Aorta (tissue), 5 donors: Measurements from ENCODE around the gene ELAVL4. TPM values are rescaled to one million over a fixed set of nuclear protein-coding genes. Genes with fewer than 3 reads are reported as not detected.
"Not testable (repeated sequence)": the region's sequence is repeated elsewhere in the genome, so short reads cannot be mapped to it uniquely, and the experiment has no call there.

Source experiments
- ATAC-seq: fragments of 200-7000 bp; cut with Tn5 transposase; one replicate; pipeline ENCODE4 v1.9.1; 2022; ENCODE audit warnings: moderate library complexity; ENCODE audit not compliant: low FRiP score
- DNase-seq, 2 donors: peaks; one replicate each; pipeline ENCODE4 v3.0.0-alpha.2; 2020
- H3K27ac ChIP-seq, 2 donors: one replicate each; pipeline ENCODE4 v1.5.1; 2013; ENCODE audit warnings: low read length in 2 of 2, mild to moderate bottlenecking in 2 of 2, moderate library complexity in 2 of 2, control low read depth in 1 of 2, inconsistent platforms in 1 of 2, low read depth in 1 of 2
- H3K27me3 ChIP-seq, 2 donors: one replicate each; pipeline ENCODE4 v1.6.1; 2013; ENCODE audit warnings: control low read depth in 1 of 2, low read length in 1 of 2, mild to moderate bottlenecking in 1 of 2, moderate library complexity in 1 of 2; ENCODE audit not compliant: insufficient read depth in 2 of 2, control insufficient read depth in 1 of 2
- H3K36me3 ChIP-seq, 2 donors: one replicate each; pipeline ENCODE4 v1.6.1; 2013; ENCODE audit warnings: control low read depth in 1 of 2, low read length in 1 of 2, mild to moderate bottlenecking in 1 of 2; ENCODE audit not compliant: insufficient read depth in 2 of 2, control insufficient read depth in 1 of 2
- H3K4me1 ChIP-seq, 2 donors: one replicate each; pipeline ENCODE4 v1.6.1; 2013; ENCODE audit warnings: low read length in 2 of 2, control low read depth in 1 of 2, mild to moderate bottlenecking in 1 of 2, moderate library complexity in 1 of 2; ENCODE audit not compliant: insufficient read depth in 2 of 2, control insufficient read depth in 1 of 2
- H3K4me3 ChIP-seq, 2 donors: one replicate each; pipeline ENCODE4 v1.5.1; 2013; ENCODE audit warnings: low read length in 2 of 2, control low read depth in 1 of 2, mild to moderate bottlenecking in 1 of 2
- H3K9me3 ChIP-seq: one replicate; pipeline ENCODE4 v1.6.1; 2013; ENCODE audit warnings: mild to moderate bottlenecking, low read length; ENCODE audit not compliant: control insufficient read depth
- WGBS, 2 donors: extraction: QIAGEN DNeasy Blood & Tissue Kit; methylation state at CpG; one replicate each; pipeline ENCODE4 v1.1.7; 2013; 5-methylcytosine and 5-hydroxymethylcytosine counted together
- intact Hi-C, 2 donors: fragments of 100-400 bp; cut with DNase I; formaldehyde crosslinking; loops; one replicate each; pipeline versions ENCODE4 v1.14.2 to v1.15.0; 2022
- polyA plus RNA-seq, 2 donors: library from polyadenylated mRNA; stranded (reverse); fragments of 200-250 nt; gene quantifications; one replicate each; pipeline ENCODE4 v1.2.3, GENCODE V29; 2013
- total RNA-seq, 2 donors: library from RNA; stranded (reverse); fragmentation: NEBNext Ultra II Directional; extraction: Animal tissue kit (Norgen Biotek cat#: 25700); gene quantifications; one replicate each; pipeline ENCODE4 v1.2.1, GENCODE V29; 2021
- donor health status: healthy with polysubstance abuse.
- donor health status: Bipolar disorder and iron deficiency.
- donor health status: DM: no; HTN: no; CAD: no.
- donor health status: DM: no; HTN: no; CAD: no.
- donor health status: DM: yes; HTN: yes; CAD: no.

The ELAVL4 gene
- total and polyA plus RNA-seq, 4 donors, result 0.10 to 0.75 (median 0.39) TPM; not detected in 1

DNA sequence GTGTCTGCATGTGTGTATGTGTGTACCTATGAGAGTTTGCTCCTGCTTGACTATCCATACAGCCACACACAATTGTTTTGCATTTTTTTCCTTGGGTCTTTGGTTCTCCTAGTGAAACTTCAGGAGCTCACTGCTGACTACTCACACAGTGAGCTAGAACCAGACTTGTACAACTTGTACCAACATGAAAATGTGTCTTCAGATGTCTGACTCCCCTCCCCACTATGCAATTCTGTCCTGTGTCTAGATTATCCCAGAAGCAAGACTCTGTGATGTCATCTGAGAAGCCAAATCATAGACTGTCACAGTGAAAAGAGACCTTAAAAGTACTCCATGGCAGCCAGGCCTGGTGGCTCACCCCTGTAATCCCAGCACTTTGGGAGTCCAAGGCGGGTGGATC is 49.7 kb downstream of the ELAVL4 start:
- DNase-seq, result no peak
- ATAC-seq, result no peak
- WGBS, 2 donors, result 75 to 88% methylated on average over 1 of the region's 1 CpG
- no peaks in the 10 kb centered on the region for H3K9me3 ChIP-seq
- H3K27me3 ChIP-seq, result no peaks in the 10 kb centered on the region
- H3K4me1 ChIP-seq, result no peaks in the 10 kb centered on the region
- intact Hi-C loops, result no loop called here
- H3K27ac ChIP-seq, result no peak overlapping the region
- H3K4me3 ChIP-seq, result no peak overlapping the region
- H3K36me3 ChIP-seq, result no peaks in the 10 kb centered on the region

DNA sequence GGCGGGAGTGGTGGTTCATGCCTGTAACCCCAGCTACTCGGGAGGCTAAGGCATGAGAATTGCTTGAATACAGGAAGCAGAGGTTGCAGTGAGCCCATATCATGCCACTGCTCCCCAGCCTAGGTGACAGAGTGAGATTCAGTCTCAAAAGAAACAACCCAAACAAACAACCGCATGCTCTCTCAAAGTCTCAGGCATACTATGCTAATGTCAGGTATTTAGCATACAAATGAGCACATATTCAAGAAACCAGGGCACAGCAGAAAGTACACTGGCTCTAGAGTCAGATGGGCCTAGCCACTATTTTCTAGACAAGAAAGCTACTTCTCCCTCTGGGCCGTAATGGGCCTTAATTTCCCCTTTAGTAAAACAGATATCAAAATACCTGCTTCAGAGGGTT is 55.0 kb downstream of the ELAVL4 start:
- Histone ChIP-seq H3K27me3 (no peaks in the 10 kb centered on the region), H3K9me3 (no peaks in the 10 kb centered on the region), H3K4me3 (no peak overlapping the region), H3K36me3 (no peaks in the 10 kb centered on the region), H3K4me1 (no peaks in the 10 kb centered on the region), H3K27ac (no peak overlapping the region)
- intact Hi-C loops, result no loop called here
- no peak for ATAC-seq
- 73 to 77% methylated on average over 4 of the region's 4 CpGs for WGBS, 2 donors
- no peak for DNase-seq

DNA sequence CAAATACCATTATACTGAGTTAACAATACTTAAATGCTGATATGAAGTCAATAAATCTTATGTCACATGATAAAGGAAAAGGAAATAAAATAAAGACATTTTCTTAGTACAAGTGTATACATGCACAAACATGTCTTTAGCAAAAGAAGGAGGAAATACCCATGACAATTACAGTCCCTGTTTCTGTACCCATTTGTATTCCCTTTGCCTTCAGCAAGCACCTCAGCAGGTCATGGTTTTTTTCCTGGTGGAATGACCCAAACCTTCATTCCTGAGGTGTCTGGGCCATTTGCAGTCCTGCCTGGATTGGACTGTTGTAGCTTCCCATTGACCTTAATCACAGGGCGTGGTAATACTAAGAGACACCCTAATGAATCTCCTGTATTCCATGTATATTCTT is 57.6 kb downstream of the ELAVL4 start:
- H3K36me3 ChIP-seq, DNase-seq, H3K4me3 ChIP-seq, intact Hi-C loops, H3K9me3 ChIP-seq, ATAC-seq, H3K27me3 ChIP-seq, H3K27ac ChIP-seq, H3K4me1 ChIP-seq: not testable (repeated sequence)
- 86 to 87% methylated on average over 1 of the region's 1 CpG for WGBS, 2 donors

GRCh38 chr1:50172299-50172698 is 63.6 kb downstream of the ELAVL4 start:
- no peaks in the 10 kb centered on the region for H3K27me3 ChIP-seq
- no peak overlapping the region for H3K4me3 ChIP-seq
- H3K4me1 ChIP-seq, result no peaks in the 10 kb centered on the region
- 60 to 63% methylated on average over 1 of the region's 1 CpG for WGBS, 2 donors
- no peaks in the 10 kb centered on the region for H3K36me3 ChIP-seq
- no peaks in the 10 kb centered on the region for H3K9me3 ChIP-seq
- intact Hi-C loops, result no loop called here
- DNase-seq, result no peak
- ATAC-seq, result no peak
- H3K27ac ChIP-seq, result no peak overlapping the region

DNA sequence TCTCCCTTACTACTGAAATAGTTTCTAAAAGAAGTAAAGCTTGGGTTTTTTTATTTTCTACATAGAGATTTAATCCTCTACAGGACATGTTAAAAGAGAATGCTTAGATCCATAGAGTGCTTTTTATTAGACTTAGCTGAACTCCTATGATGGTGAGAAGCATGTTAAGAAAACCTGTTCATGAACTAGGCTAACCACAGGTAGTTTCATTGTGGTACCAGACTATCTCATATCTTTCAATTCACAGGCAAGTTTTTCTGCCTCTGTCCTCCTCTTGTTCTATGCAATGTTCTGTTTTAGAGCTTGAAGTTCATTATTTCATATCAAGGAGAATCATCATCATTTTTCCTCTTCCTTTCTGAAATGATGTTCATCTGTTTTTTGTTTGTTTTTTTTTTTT is 65.4 kb downstream of the ELAVL4 start:
- Histone ChIP-seq H3K27me3 (no peaks in the 10 kb centered on the region), H3K36me3 (no peaks in the 10 kb centered on the region), H3K4me1 (no peaks in the 10 kb centered on the region), H3K27ac (no peak overlapping the region), H3K9me3 (no peaks in the 10 kb centered on the region), H3K4me3 (no peak overlapping the region)
- intact Hi-C loops, result no loop called here
- DNase-seq, result no peak
- no peak for ATAC-seq

DNA sequence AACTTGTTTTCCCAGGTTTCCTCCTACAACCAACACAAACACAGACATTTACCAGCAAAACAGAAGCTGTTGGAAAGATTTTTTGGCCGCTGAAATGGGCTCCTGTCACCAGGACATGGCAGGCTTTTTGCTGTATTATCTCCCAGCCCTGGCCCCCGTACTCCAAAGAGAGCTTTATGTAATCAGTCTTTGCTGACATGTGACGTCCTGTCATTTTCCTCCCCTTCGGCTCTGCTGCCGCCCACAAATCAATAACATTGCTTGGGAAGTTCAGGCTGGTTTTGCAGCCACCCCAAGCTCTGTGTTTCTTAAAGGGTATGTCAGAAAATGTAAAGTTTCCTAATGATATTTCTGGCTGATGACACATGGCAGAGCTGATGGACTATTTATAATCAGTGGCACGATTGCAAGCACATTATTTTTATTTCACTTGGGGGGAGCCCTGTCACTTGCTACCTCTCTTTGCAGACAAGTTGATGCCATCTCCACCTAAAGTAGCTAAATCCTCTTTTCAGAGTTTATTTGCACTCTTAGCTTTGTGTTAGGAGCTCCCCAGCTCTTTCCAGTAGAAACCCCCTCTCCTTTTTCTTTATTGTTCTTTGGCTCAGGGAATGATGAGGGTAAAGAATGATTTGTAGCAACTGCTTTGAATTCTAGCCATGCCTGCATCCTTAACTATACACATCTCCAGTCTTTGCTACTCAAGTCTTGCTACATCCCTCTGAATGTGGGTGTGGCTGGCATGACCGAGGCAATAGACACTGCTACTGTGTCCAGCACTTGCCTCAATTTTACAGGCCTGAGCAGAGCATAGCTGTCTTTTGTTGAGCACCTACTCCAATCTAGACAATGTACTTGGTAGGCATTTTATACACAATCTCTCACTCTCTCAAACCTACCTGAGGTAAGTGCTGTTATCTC is 67.3 kb downstream of the ELAVL4 start:
- Histone ChIP-seq H3K4me1 (no peaks in the 10 kb centered on the region), H3K36me3 (no peaks in the 10 kb centered on the region), H3K27ac (no peak overlapping the region), H3K4me3 (no peak overlapping the region), H3K27me3 (no peaks in the 10 kb centered on the region), H3K9me3 (no peaks in the 10 kb centered on the region)
- intact Hi-C loops, result no loop called here
- ATAC-seq, result no peak
- WGBS, 2 donors, result 26 to 29% methylated on average over 7 of the region's 7 CpGs
- no peak for DNase-seq

DNA sequence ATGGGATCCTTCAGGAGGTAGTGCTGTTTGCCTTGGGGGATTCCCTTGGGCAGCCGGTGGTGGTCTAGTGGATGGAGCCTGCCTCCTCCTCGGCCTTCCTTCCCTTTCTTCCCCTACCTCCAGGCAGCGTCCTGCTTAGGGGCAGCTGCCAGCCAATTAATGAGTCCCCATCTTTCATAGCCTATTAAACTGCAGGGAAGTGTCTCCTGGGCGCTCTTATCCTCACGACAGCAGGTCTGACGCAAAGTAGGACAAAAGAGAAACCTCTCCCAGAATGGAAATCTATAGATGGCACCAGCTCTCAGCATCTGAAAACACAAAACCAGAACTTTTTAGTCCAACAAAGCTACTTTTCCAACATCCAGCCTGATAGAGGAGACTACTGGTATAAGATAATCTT is 69.3 kb downstream of the ELAVL4 start:
- H3K27ac ChIP-seq, result no peak overlapping the region
- ATAC-seq, result no peak
- H3K4me1 ChIP-seq, result no peaks in the 10 kb centered on the region
- H3K36me3 ChIP-seq, result no peaks in the 10 kb centered on the region
- H3K9me3 ChIP-seq, result no peaks in the 10 kb centered on the region
- no peak for DNase-seq
- intact Hi-C loops, result no loop called here
- WGBS, 2 donors, result 66 to 78% methylated on average over 6 of the region's 6 CpGs
- H3K4me3 ChIP-seq, result no peak overlapping the region
- H3K27me3 ChIP-seq, result no peaks in the 10 kb centered on the region

DNA sequence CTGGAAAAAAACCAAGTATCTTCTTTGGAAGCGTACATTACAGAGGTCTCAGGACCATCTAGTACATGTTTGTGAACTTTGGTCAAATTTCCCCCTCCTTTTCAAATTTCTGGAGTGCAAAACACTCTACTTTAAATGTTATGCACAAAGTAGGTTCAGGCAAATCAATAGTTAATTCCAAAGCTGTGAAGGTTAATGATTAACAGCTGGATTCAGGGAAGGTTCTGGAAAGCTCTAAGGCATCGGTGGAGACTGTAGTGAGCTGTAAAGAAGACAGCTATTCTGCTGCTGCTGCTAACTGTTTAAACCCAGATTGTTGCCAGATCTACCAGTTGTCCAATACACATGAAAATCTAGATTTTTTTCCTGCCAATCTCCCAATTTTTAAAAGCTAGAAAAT is 70.9 kb downstream of the ELAVL4 start:
- Histone ChIP-seq H3K9me3 (no peaks in the 10 kb centered on the region), H3K27me3 (no peaks in the 10 kb centered on the region), H3K36me3 (no peaks in the 10 kb centered on the region), H3K27ac (no peak overlapping the region), H3K4me3 (no peak overlapping the region), H3K4me1 (no peaks in the 10 kb centered on the region)
- no peak for DNase-seq
- ATAC-seq, result no peak
- intact Hi-C loops, result no loop called here
- WGBS, 2 donors, result 21 to 35% methylated on average over 2 of the region's 2 CpGs

GRCh38 chr1:50180367-50180766 is 71.6 kb downstream of the ELAVL4 start:
- Histone ChIP-seq H3K27me3 (no peaks in the 10 kb centered on the region), H3K27ac (no peak overlapping the region), H3K36me3 (no peaks in the 10 kb centered on the region), H3K9me3 (no peaks in the 10 kb centered on the region), H3K4me1 (no peaks in the 10 kb centered on the region), H3K4me3 (no peak overlapping the region)
- 69 to 75% methylated on average over 1 of the region's 1 CpG for WGBS, 2 donors
- intact Hi-C loops, result no loop called here
- ATAC-seq (no peak), DNase-seq (no peak)
